HepG2 (cell line): ENCODE measurements around the gene UNC5B. TPM values are rescaled to one million over a fixed set of nuclear protein-coding genes. Genes with fewer than 3 reads are reported as not detected.

ENCODE experiments used
- ATAC-seq: fragments of 200-7000 bp; cut with Tn5 transposase; 3 replicates; pipeline ENCODE4 v1.9.1; 2020; ENCODE audit warnings: mild to moderate bottlenecking, moderate library complexity
- BruUV-seq: library from RNA; stranded (reverse); fragments of 400-500 nt; replicated peaks from 2 replicates; lab custom pipeline; 2021; lab: Mats Ljungman, UMichigan
- CTCF ChIA-PET: fragments of 300-600 bp; formaldehyde crosslinking; extraction: SDS; loops from one replicate; lab custom pipeline; 2021; ENCODE audit warnings: low total read pairs, inconsistent platforms, low intra/inter-chr PET ratio; lab: Yijun Ruan, JAX
- POLR2A ChIA-PET: fragments of 350-600 bp; sonication (Branson Sonifier 250); formaldehyde crosslinking; loops from one replicate; lab custom pipeline; 2020; ENCODE audit warnings: antibody characterized with exemption, inconsistent platforms; lab: Yijun Ruan, JAX
- DNase-seq: peaks from one replicate; pipeline ENCODE4 v3.0.0-alpha.2; 2015; ENCODE audit warnings: low spot score
- FAIRE-seq: peaks from 3 replicates; lab custom pipeline; 2011; peaks lifted over from hg19 to GRCh38; lab: Jason Lieb, UNC
- H2AFZ ChIP-seq: one replicate; pipeline ENCODE4 v1.6.1; 2011; ENCODE audit warnings: low read length, inconsistent platforms
- H3K27ac ChIP-seq: fragments of 300-600 bp; 3 replicates; pipeline ENCODE4 v1.8.0; 2011; ENCODE audit warnings: mixed run types, mild to moderate bottlenecking, mixed read lengths, low read length, inconsistent platforms; ENCODE audit not compliant: insufficient read depth; ENCODE audit errors: extremely low read length
- H3K27me3 ChIP-seq, 2 experiments: fragments of 200-600 bp in 1 of 2; 2 replicates in 1 of 2; 3 replicates in 1 of 2; pipeline versions ENCODE4 v1.6.0 to v1.8.0; 2011; ENCODE audit warnings: low read length in 2 of 2, mild to moderate bottlenecking in 2 of 2, moderate library complexity in 2 of 2, inconsistent platforms in 1 of 2; ENCODE audit not compliant: insufficient read depth in 2 of 2, control insufficient read depth in 1 of 2
- H3K36me3 ChIP-seq, 2 experiments: fragments of 200-600 bp in 1 of 2; replicated peaks in 1 of 2; 2 replicates in 1 of 2; 3 replicates in 1 of 2; pipeline versions ENCODE4 v1.5.1 to v1.8.0; 2011; ENCODE audit warnings: low read length in 2 of 2, inconsistent platforms in 1 of 2; ENCODE audit not compliant: insufficient read depth in 2 of 2, control insufficient read depth in 1 of 2
- H3K4me1 ChIP-seq: 2 replicates; pipeline ENCODE4 v1.5.1; 2012; ENCODE audit warnings: low read length, inconsistent platforms; ENCODE audit not compliant: insufficient read depth
- H3K4me2 ChIP-seq: 2 replicates; pipeline ENCODE4 v1.6.0; 2011; ENCODE audit warnings: low read depth, low read length, inconsistent platforms
- H3K4me3 ChIP-seq, 3 experiments: fragments of 200-600 bp in 1 of 3; sonication (generic), shearing (Covaris generic) in 1 of 3; replicated peaks in 1 of 3; 2 replicates each; pipeline ENCODE4 v1.5.1; 2011 to 2016; ENCODE audit warnings: low read length in 3 of 3, inconsistent platforms in 2 of 3, low read depth in 2 of 3, mild to moderate bottlenecking in 2 of 3, control low read depth in 1 of 3, mixed read lengths in 1 of 3; ENCODE audit not compliant: insufficient read depth in 1 of 3
- H3K79me2 ChIP-seq: one replicate; pipeline ENCODE4 v1.6.1; 2011; ENCODE audit warnings: low read length, inconsistent platforms; ENCODE audit not compliant: insufficient read depth
- H3K9ac ChIP-seq: 2 replicates; pipeline ENCODE4 v1.6.0; 2011; ENCODE audit warnings: mild to moderate bottlenecking, low read depth, low read length, inconsistent platforms; ENCODE audit not compliant: insufficient read depth
- H3K9me3 ChIP-seq: 2 replicates; pipeline ENCODE4 v1.5.1; 2012; ENCODE audit warnings: mild to moderate bottlenecking, low read length
- H4K20me1 ChIP-seq: 2 replicates; pipeline ENCODE4 v1.6.0; 2011; ENCODE audit warnings: inconsistent platforms, mild to moderate bottlenecking, low read length, moderate library complexity; ENCODE audit not compliant: insufficient read depth
- CREM ChIP-seq, 2 experiments: sonication (generic) in 1 of 2; formaldehyde crosslinking in 1 of 2; IDR thresholded peaks; 2 replicates each; pipeline versions ENCODE4 v1.4.0 to v1.6.1; 2016 to 2020; ENCODE audit warnings: antibody characterized with exemption in 1 of 2, mild to moderate bottlenecking in 1 of 2, missing genetic modification reagents in 1 of 2
- ELF3 ChIP-seq: IDR thresholded peaks from 2 replicates; pipeline ENCODE4 v1.6.1; 2016; ENCODE audit warnings: missing genetic modification reagents, missing compliant biosample characterization
- ETV6 ChIP-seq: sonication (generic); formaldehyde crosslinking; conservative IDR thresholded peaks from 2 replicates; pipeline ENCODE4 v1.4.0; 2020; ENCODE audit warnings: missing genetic modification reagents
- NFYC ChIP-seq: IDR thresholded peaks from 2 replicates; pipeline ENCODE4 v1.6.1; 2016; ENCODE audit warnings: missing genetic modification reagents, missing compliant biosample characterization
- SUZ12 ChIP-seq: fragments of 150-350 bp; IDR thresholded peaks from 2 replicates; pipeline ENCODE4 v1.6.1; 2014; ENCODE audit warnings: low read depth, low read length
- THAP11 ChIP-seq: IDR thresholded peaks from 2 replicates; pipeline ENCODE4 v1.6.1; 2016; ENCODE audit warnings: missing biosample characterization, missing genetic modification reagents
- ZFP36L2 ChIP-seq: sonication (generic); formaldehyde crosslinking; IDR thresholded peaks from 2 replicates; pipeline ENCODE4 v1.4.0; 2020; ENCODE audit warnings: missing genetic modification reagents
- ZNF143 ChIP-seq: sonication (generic); formaldehyde crosslinking; IDR thresholded peaks from 2 replicates; pipeline ENCODE4 v1.4.0; 2020; ENCODE audit warnings: missing genetic modification reagents
- ZNF468 ChIP-seq: sonication (generic); formaldehyde crosslinking; IDR thresholded peaks from 2 replicates; pipeline ENCODE4 v1.8.0; 2022; ENCODE audit warnings: mild to moderate bottlenecking, moderate library complexity, missing genetic modification reagents
- ZNF556 ChIP-seq: sonication (generic); formaldehyde crosslinking; IDR thresholded peaks from 2 replicates; pipeline ENCODE4 v1.4.0; 2020; ENCODE audit warnings: mild to moderate bottlenecking, missing genetic modification reagents, borderline replicate concordance
- ZNF766 ChIP-seq: sonication (generic); formaldehyde crosslinking; IDR thresholded peaks from 2 replicates; pipeline ENCODE4 v1.5.0; 2020; ENCODE audit warnings: missing genetic modification reagents, borderline replicate concordance
- WGBS: methylation state at CpG from one replicate; pipeline ENCODE4 v1.1.6; 2017; ENCODE audit warnings: low lambda C conversion rate; 5-methylcytosine and 5-hydroxymethylcytosine counted together
- in situ Hi-C: cut with HindIII; loops from 2 replicates; pipeline ENCODE4 v1.10.0; 2017; ENCODE audit warnings: low pct_unique_long_range_greater_than_20kb; ENCODE audit not compliant: extremely low pct_ligation_motif_present
- intact Hi-C: fragments of 100-400 bp; cut with micrococcal nuclease; formaldehyde crosslinking; loops from one replicate; pipeline ENCODE4 v1.10.0; 2022; ENCODE audit not compliant: unreplicated experiment
- polyA plus RNA-seq, 8 experiments: library from polyadenylated mRNA; depleted of rRNA in 3 of 8; stranded (reverse) in 7 of 8; unstranded in 1 of 8; fragments of >200 nt; fragmentation: Illumina TruSeq in 4 of 8; extraction: Trizol in 4 of 8; gene quantifications; 2 replicates each; pipeline versions ENCODE4 v1.2.1 to v1.2.3, GENCODE V29; 2011 to 2016; ENCODE audit warnings: low read depth in 4 of 8, missing spikeins in 1 of 8, mixed read lengths in 1 of 8; ENCODE audit not compliant: insufficient read depth in 1 of 8
- total RNA-seq, 5 experiments: library from RNA; depleted of rRNA; stranded (reverse); fragments of >200 nt; fragmentation: Illumina TruSeq; extraction: Trizol; gene quantifications; 2 replicates each; pipeline ENCODE4 v1.2.3, GENCODE V29; 2016; ENCODE audit warnings: low read depth in 1 of 5
- TF ChIP-seq, protein P1 (sequence below): sonication (generic); formaldehyde crosslinking; IDR thresholded peaks from 2 replicates; pipeline ENCODE4 v1.4.0; 2020; ENCODE audit warnings: missing genetic modification reagents, borderline replicate concordance

UNC5B gene
- total and polyA plus RNA-seq, 2 of the 13 experiments (the other 11 are each of a cell fraction or from before 2014, with no cell fraction given): 0.07 TPM

DNA sequence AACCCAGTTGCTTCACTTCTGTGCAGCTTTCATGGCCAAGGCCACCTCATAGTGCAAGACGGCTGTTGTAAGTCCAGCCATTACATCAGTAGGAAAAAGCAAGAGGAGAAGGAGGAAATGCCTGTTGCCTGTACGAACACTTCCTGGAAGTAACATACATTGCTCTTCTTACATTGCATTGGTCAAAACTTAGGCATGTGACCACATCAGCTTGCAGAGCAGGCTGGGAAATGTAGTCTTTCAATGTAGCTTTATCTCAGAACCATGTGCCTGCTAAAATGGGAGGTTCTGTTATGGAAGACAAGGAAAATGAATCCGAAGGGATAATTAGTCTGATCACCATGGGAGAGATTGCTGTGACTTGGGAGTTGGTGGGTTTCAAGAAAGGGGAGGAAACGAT, 111.0 kb downstream of the UNC5B start (continued):
- TF ChIP-seq ELF3 (0 out of 2 replicates have a peak, but pooled peaks have one; percentile 15), ZNF468 (CRISPR knock-in tag) (no peak), SUZ12 (peak; percentile 29; the same call in 1 of the 2 replicates), ZNF143 (CRISPR knock-in tag) (peak; percentile 89), ETV6 (CRISPR knock-in tag) (peak; percentile 89; the same call in 1 of the 2 replicates), ZFP36L2 (CRISPR knock-in tag) (no peak), NFYC (peak; percentile 81), THAP11 (CRISPR knock-in tag) (peak; percentile 97)
- TF ChIP-seq, all 625 proteins: peak for 10

DNA sequence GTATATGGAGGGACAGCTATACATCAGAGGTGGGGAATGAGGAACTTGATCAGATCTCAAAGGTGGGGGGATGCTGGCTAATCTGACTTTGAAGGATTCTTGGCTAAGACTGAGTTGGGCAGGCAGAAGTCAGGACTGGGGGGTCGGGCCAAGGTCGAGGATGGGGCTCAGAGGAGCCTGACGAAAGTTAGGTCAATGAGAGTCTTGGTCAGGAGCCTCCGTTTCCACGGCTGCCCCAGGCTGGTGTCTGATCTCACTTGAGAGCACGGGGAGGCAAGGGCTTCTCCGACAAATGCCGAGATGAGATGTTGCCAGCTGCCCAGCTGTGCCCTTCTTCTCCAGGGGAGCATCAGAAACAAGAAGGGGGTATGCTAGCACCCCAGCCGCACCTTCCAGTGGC, 112.4 kb downstream of the UNC5B start:
- Histone ChIP-seq H3K27ac (no peak overlapping the region), H3K9me3 (no peaks in the 10 kb centered on the region), H3K4me2 (no peak overlapping the region), H2AFZ (no peak overlapping the region), H3K79me2 (peaks cover 3% of the 10 kb centered on the region), H3K9ac (no peak overlapping the region), H3K27me3 (no peaks in the 10 kb centered on the region), H4K20me1 (no peaks in the 10 kb centered on the region), H3K4me3 (no peak overlapping the region), H3K4me1 (peaks cover 51% of the 10 kb centered on the region), H3K36me3 (peaks cover 17 to 44% of the 10 kb centered on the region in 2 experiments)
- BruUV-seq: no TSS peak
- ATAC-seq: no peak
- CTCF ChIA-PET: no interaction called here
- no peak for DNase-seq
- in situ Hi-C loops (loop anchor here (25.0 kb wide), 1 partner anchor 713 kb away; no protein-coding TSS in a partner anchor), intact Hi-C loops (no loop called here)
- no peak for TF ChIP-seq ZNF766 (CRISPR knock-in tag)
- no peak for TF ChIP-seq ZNF556 (CRISPR knock-in tag)
- TF ChIP-seq CREM (IDR thresholded peaks at IDR 0.05): no peak
- no peak for TF ChIP-seq CREM (CRISPR knock-in tag; IDR thresholded peaks at IDR 0.05)
- TF ChIP-seq, protein P1, sequence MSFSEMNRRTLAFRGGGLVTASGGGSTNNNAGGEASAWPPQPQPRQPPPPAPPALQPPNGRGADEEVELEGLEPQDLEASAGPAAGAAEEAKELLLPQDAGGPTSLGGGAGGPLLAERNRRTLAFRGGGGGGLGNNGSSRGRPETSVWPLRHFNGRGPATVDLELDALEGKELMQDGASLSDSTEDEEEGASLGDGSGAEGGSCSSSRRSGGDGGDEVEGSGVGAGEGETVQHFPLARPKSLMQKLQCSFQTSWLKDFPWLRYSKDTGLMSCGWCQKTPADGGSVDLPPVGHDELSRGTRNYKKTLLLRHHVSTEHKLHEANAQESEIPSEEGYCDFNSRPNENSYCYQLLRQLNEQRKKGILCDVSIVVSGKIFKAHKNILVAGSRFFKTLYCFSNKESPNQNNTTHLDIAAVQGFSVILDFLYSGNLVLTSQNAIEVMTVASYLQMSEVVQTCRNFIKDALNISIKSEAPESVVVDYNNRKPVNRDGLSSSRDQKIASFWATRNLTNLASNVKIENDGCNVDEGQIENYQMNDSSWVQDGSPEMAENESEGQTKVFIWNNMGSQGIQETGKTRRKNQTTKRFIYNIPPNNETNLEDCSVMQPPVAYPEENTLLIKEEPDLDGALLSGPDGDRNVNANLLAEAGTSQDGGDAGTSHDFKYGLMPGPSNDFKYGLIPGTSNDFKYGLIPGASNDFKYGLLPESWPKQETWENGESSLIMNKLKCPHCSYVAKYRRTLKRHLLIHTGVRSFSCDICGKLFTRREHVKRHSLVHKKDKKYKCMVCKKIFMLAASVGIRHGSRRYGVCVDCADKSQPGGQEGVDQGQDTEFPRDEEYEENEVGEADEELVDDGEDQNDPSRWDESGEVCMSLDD: no peak
- no peak for FAIRE-seq
- 92% methylated on average over 6 of the region's 9 CpGs for WGBS
- POLR2A ChIA-PET: interaction anchor here (1.8 kb wide), 1 partner anchor 9 kb away, joined by 6 read pairs; no protein-coding TSS in a partner anchor
